IMR-90 (cell line): Measurements from ENCODE around the gene CTDP1.
"Not testable (repeated sequence)": the region's sequence is repeated elsewhere in the genome, so short reads cannot be mapped to it uniquely, and the experiment has no call there.

Experiments
- POLR2A ChIP-seq: IDR thresholded peaks from 2 replicates; pipeline ENCODE4 v1.6.1; 2012; ENCODE audit warnings: mild to moderate bottlenecking, low read depth, low read length
- SMC3 ChIP-seq: fragments of 150-350 bp; IDR thresholded peaks from 2 replicates; pipeline ENCODE4 v1.6.1; 2016; ENCODE audit warnings: low read depth, mild to moderate bottlenecking, antibody characterized with exemption, low read length, moderate library complexity
- TF ChIP-seq, protein P1 (sequence below): conservative IDR thresholded peaks from 2 replicates; pipeline ENCODE4 v1.5.1; 2012; ENCODE audit warnings: mild to moderate bottlenecking, low read depth, low read length, improper control_type of control experiment

GRCh38 chr18:79751918-79752578 is 72.4 kb downstream of the CTDP1 start:
- not testable (repeated sequence) for TF ChIP-seq POLR2A, SMC3
- TF ChIP-seq, protein P1, sequence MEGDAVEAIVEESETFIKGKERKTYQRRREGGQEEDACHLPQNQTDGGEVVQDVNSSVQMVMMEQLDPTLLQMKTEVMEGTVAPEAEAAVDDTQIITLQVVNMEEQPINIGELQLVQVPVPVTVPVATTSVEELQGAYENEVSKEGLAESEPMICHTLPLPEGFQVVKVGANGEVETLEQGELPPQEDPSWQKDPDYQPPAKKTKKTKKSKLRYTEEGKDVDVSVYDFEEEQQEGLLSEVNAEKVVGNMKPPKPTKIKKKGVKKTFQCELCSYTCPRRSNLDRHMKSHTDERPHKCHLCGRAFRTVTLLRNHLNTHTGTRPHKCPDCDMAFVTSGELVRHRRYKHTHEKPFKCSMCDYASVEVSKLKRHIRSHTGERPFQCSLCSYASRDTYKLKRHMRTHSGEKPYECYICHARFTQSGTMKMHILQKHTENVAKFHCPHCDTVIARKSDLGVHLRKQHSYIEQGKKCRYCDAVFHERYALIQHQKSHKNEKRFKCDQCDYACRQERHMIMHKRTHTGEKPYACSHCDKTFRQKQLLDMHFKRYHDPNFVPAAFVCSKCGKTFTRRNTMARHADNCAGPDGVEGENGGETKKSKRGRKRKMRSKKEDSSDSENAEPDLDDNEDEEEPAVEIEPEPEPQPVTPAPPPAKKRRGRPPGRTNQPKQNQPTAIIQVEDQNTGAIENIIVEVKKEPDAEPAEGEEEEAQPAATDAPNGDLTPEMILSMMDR: not testable (repeated sequence)
